ENCODE results near the gene CFAP251.

DNA sequence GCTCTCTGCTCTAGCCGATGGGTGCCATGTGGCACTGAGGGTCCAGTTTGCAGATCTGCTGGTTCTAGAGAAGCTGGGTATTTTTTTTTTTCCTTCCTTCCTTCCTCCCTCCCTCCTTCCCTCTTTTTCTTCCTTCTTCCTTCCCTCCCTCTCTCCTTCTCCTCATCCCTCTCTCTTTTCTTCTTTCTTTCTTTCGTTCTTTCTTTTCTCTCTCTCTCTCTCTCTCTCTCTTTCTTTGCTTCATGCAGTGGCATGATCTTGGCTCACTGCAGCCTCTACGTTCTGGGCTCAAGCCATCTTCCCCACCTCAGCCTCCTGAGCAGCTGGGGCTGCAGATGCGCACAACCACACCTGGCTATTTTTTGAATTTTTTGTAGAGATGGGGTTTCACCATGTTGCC lies 100.5 kb downstream of the CFAP251 start:
- TF ChIP-seq, protein P1, sequence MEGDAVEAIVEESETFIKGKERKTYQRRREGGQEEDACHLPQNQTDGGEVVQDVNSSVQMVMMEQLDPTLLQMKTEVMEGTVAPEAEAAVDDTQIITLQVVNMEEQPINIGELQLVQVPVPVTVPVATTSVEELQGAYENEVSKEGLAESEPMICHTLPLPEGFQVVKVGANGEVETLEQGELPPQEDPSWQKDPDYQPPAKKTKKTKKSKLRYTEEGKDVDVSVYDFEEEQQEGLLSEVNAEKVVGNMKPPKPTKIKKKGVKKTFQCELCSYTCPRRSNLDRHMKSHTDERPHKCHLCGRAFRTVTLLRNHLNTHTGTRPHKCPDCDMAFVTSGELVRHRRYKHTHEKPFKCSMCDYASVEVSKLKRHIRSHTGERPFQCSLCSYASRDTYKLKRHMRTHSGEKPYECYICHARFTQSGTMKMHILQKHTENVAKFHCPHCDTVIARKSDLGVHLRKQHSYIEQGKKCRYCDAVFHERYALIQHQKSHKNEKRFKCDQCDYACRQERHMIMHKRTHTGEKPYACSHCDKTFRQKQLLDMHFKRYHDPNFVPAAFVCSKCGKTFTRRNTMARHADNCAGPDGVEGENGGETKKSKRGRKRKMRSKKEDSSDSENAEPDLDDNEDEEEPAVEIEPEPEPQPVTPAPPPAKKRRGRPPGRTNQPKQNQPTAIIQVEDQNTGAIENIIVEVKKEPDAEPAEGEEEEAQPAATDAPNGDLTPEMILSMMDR (IDR thresholded peaks at IDR 0.05; ENCODE audit: poor library complexity) = no peak
- TF ChIP-seq EZH2phosphoT487 (IDR thresholded peaks at IDR 0.05; ENCODE audit: low read depth, severe bottlenecking, unreplicated experiment) = no peak
- TF ChIP-seq EZH2 (IDR thresholded peaks at IDR 0.05; ENCODE audit: borderline replicate concordance) = no peak
